ENCODE measurements around the gene DAB1. TPM values are rescaled to one million over a fixed set of nuclear protein-coding genes. Genes with fewer than 3 reads are reported as not detected.

The DAB1 gene
- total RNA-seq, 6 donors from 2014 or later, result 0.15 to 0.20 TPM; not detected in 4

GRCh38 chr1:57204091-57204490 lies 219.8 kb downstream of the DAB1 start:
- TF ChIP-seq POLR2AphosphoS5 (IDR thresholded peaks at IDR 0.05) (no peak), EP300 (IDR thresholded peaks at IDR 0.05) (no peak)
- TF ChIP-seq, protein P1, sequence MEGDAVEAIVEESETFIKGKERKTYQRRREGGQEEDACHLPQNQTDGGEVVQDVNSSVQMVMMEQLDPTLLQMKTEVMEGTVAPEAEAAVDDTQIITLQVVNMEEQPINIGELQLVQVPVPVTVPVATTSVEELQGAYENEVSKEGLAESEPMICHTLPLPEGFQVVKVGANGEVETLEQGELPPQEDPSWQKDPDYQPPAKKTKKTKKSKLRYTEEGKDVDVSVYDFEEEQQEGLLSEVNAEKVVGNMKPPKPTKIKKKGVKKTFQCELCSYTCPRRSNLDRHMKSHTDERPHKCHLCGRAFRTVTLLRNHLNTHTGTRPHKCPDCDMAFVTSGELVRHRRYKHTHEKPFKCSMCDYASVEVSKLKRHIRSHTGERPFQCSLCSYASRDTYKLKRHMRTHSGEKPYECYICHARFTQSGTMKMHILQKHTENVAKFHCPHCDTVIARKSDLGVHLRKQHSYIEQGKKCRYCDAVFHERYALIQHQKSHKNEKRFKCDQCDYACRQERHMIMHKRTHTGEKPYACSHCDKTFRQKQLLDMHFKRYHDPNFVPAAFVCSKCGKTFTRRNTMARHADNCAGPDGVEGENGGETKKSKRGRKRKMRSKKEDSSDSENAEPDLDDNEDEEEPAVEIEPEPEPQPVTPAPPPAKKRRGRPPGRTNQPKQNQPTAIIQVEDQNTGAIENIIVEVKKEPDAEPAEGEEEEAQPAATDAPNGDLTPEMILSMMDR (IDR thresholded peaks at IDR 0.05), result no peak
- Histone ChIP-seq H3K9me3 (no peaks in the 10 kb centered on the region), H3K4me1 (no peaks in the 10 kb centered on the region), H3K36me3 (no peaks in the 10 kb centered on the region), H3K27me3 (no peaks in the 10 kb centered on the region), H3K27ac (no peak overlapping the region), H3K4me3 (no peak overlapping the region)
- DNase-seq (no peak), ATAC-seq (ENCODE audit: low FRiP score in 2 of 2) (no peak)
- 83 to 89% methylated on average over 3 of the region's 3 CpGs for WGBS, 2 donors

GRCh38 chr1:57202241-57202640 lies 221.6 kb downstream of the DAB1 start:
- Histone ChIP-seq H3K27ac (no peak overlapping the region), H3K4me1 (no peaks in the 10 kb centered on the region), H3K4me3 (no peak overlapping the region), H3K9me3 (no peaks in the 10 kb centered on the region), H3K27me3 (no peaks in the 10 kb centered on the region), H3K36me3 (no peaks in the 10 kb centered on the region)
- TF ChIP-seq, protein P1 (IDR thresholded peaks at IDR 0.05), result no peak
- TF ChIP-seq POLR2AphosphoS5 (IDR thresholded peaks at IDR 0.05) (no peak), POLR2A (IDR thresholded peaks at IDR 0.05) (no peak), EP300 (IDR thresholded peaks at IDR 0.05) (no peak)
- no peak for ATAC-seq (ENCODE audit: low FRiP score in 2 of 2)
- DNase-seq, result no peak
- WGBS, 2 donors, result 60 to 63% methylated on average over 2 of the region's 2 CpGs

GRCh38 chr1:57198912-57199311 lies 224.9 kb downstream of the DAB1 start:
- ATAC-seq (ENCODE audit: low FRiP score in 2 of 2) (no peak), DNase-seq (no peak)
- Histone ChIP-seq H3K27ac (no peak overlapping the region), H3K4me3 (no peak overlapping the region), H3K9me3 (no peaks in the 10 kb centered on the region), H3K4me1 (no peaks in the 10 kb centered on the region), H3K27me3 (no peaks in the 10 kb centered on the region), H3K36me3 (no peaks in the 10 kb centered on the region)
- WGBS, 2 donors, result 56 to 67% methylated on average over 2 of the region's 2 CpGs
- TF ChIP-seq EP300 (IDR thresholded peaks at IDR 0.05) (no peak), POLR2A (IDR thresholded peaks at IDR 0.05) (no peak), POLR2AphosphoS5 (IDR thresholded peaks at IDR 0.05) (no peak)
- TF ChIP-seq, protein P1 (IDR thresholded peaks at IDR 0.05), result no peak

DNA sequence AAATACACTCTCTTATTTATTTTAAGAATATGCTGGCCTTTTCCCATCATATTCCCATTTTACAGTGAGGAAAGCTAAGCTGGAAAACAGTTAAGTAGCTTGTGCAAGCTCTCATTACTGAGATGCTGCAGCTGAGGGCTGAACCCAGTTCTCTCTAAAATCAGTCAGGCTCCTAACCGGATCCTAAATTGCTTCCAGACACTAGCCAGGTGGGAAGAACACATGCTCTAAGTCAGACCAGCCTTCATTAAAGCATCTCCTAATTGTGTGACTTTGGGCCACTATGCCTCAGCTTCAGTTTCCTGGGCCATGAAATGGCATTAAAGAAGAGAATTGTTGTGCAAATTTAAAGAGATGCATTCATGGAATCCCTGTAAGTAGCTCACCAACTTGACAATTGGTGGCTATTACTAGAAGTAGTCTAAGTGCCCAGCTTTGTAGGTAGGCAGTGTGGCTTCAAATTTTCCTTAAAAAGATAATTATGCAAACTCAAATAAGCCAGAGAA lies 228.4 kb downstream of the DAB1 start:
- H3K27ac ChIP-seq, result no peak overlapping the region
- no peaks in the 10 kb centered on the region for H3K4me1 ChIP-seq
- no peaks in the 10 kb centered on the region for H3K27me3 ChIP-seq
- TF ChIP-seq EP300 (IDR thresholded peaks at IDR 0.05) (no peak), POLR2AphosphoS5 (IDR thresholded peaks at IDR 0.05) (no peak), POLR2A (IDR thresholded peaks at IDR 0.05) (no peak)
- TF ChIP-seq, protein P1 (IDR thresholded peaks at IDR 0.05), result no peak
- DNase-seq (no peak), ATAC-seq (ENCODE audit: low FRiP score in 2 of 2) (no peak)
- H3K9me3 ChIP-seq, result no peaks in the 10 kb centered on the region
- H3K36me3 ChIP-seq, result no peaks in the 10 kb centered on the region
- H3K4me3 ChIP-seq, result no peak overlapping the region
- 79 to 92% methylated on average over 1 of the region's 1 CpG for WGBS, 2 donors

DNA sequence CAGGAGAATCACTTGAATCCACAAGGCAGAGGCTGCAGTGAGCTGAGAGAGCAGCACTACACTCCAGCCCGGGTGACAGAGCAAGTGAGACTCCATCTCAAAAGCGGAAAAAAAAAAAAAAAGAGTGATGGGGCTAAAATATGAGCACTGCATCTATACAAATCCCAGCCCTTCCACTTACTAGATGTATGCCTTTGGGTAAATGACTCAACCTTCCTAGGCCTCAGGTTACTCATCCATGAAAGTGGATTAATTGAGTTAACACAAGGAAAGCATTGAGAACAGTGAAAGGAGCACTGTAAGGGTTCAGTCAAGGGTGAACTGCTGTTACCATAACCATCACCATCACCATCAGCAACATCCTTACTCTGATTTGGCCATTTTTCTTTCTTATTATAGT lies 231.6 kb downstream of the DAB1 start:
- Histone ChIP-seq H3K36me3 (no peaks in the 10 kb centered on the region), H3K4me1 (no peaks in the 10 kb centered on the region), H3K27me3 (no peaks in the 10 kb centered on the region), H3K4me3 (no peak overlapping the region), H3K9me3 (no peaks in the 10 kb centered on the region), H3K27ac (no peak overlapping the region)
- WGBS, 2 donors, result 86 to 96% methylated on average over 2 of the region's 2 CpGs
- no peak for TF ChIP-seq EP300 (IDR thresholded peaks at IDR 0.05)
- TF ChIP-seq, protein P1 (IDR thresholded peaks at IDR 0.05), result no peak
- TF ChIP-seq POLR2A (IDR thresholded peaks at IDR 0.05), result no peak
- no peak for TF ChIP-seq POLR2AphosphoS5 (IDR thresholded peaks at IDR 0.05)
- no peak for DNase-seq
- no peak for ATAC-seq (ENCODE audit: low FRiP score in 2 of 2)

Data from upper lobe of left lung (tissue), 6 donors.